Measurements from ENCODE around the gene CPM. TPM values are rescaled to one million over a fixed set of nuclear protein-coding genes. Genes with fewer than 3 reads are reported as not detected.
"Not testable (repeated sequence)": the region's sequence is repeated elsewhere in the genome, so short reads cannot be mapped to it uniquely, and the experiment has no call there.

Gene CPM
- total RNA-seq, 4 donors from 2014 or later, result 25.7 to 60.4 (median 43.2) TPM

DNA sequence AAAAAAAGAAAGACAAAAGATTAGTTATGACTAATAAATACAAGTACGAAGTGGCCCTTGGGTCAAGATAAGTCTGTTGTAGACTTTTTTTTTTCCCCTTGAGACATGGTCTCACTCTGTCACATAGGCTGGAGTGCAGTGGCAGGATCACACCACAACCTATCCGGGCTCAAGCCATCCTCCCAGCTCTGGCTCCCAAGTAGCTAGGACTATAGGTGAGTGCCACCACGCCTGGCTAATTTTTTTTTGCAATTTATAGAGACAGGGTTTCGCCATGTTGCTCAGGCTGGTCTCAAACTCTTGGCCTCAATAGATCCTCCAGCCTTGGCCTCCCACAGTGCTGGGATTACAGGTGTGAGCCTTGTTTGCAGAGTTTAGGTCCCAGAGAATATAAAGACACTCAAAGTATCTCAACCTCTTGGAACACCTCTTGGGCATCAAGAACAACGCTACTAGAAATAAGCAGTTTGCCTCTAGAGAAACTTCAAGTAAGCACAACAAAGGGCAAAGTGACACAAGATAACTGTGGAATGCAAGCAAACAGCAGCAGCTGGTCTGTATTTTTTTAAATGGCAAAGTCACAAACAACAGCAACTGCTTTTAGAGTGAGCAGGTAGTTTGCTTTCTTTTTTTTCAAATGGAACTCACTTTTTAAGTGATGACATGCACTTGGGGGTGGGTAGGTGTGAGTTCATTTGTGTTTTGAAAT, 128.9 kb downstream of the CPM start:
- WGBS, 2 donors, result 89 to 91% methylated on average over 5 of the region's 5 CpGs
- H3K4me1 ChIP-seq, result peaks cover 0 to 2% of the 10 kb centered on the region in 2 donors
- no peaks in the 10 kb centered on the region for H3K9me3 ChIP-seq
- no peak overlapping the region for H3K4me3 ChIP-seq (replicated peaks in 1 of 3)
- no peaks in the 10 kb centered on the region for H3K27me3 ChIP-seq
- no peak for TF ChIP-seq POLR2A (IDR thresholded peaks at IDR 0.05)
- TF ChIP-seq, protein P1, sequence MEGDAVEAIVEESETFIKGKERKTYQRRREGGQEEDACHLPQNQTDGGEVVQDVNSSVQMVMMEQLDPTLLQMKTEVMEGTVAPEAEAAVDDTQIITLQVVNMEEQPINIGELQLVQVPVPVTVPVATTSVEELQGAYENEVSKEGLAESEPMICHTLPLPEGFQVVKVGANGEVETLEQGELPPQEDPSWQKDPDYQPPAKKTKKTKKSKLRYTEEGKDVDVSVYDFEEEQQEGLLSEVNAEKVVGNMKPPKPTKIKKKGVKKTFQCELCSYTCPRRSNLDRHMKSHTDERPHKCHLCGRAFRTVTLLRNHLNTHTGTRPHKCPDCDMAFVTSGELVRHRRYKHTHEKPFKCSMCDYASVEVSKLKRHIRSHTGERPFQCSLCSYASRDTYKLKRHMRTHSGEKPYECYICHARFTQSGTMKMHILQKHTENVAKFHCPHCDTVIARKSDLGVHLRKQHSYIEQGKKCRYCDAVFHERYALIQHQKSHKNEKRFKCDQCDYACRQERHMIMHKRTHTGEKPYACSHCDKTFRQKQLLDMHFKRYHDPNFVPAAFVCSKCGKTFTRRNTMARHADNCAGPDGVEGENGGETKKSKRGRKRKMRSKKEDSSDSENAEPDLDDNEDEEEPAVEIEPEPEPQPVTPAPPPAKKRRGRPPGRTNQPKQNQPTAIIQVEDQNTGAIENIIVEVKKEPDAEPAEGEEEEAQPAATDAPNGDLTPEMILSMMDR (IDR thresholded peaks at IDR 0.05), result no peak
- intact Hi-C loops (cut with DNase I), result no loop called here
- H3K27ac ChIP-seq, result no peak overlapping the region
- no peak for DNase-seq
- no peaks in the 10 kb centered on the region for H3K36me3 ChIP-seq

DNA sequence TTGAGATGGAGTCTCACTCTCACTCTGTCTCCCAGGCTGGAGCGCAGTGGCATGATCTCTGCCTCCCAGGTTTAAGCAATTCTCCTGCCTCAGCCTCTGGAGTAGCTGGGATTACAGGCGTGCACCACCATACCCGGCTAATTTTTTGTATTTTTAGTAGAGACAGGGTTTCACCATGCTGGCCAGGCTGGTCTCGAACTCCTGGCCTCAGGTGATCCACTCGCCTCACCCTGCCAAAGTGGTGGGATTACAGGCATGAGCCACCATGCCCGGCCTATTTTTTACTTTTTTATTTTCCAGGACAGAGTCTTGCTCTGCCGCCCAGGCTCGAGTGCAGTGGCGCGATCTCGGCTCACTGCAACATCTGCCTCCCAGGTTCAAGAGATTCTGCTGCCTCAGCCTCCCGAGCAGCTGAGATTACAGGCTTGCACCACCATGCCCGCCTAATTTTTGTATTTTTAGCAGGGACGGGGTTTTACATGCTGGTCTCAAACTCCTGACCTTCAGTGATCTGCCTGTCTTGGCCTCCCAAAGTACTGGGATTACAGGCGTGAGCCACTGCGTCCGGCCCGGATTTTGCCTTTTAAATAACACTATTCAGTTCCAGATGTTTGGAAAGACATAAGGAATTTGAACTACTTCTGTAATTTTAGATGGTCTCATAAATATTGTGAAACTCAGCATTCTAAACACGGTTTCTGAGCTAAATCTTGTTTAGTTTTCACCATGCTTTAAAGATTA, 129.9 kb downstream of the CPM start:
- intact Hi-C loops (cut with DNase I); H3K27me3 ChIP-seq; H3K4me1 ChIP-seq; H3K9me3 ChIP-seq; H3K27ac ChIP-seq; H3K4me3 ChIP-seq (replicated peaks in 1 of 3); DNase-seq; H3K36me3 ChIP-seq: not testable (repeated sequence)
- WGBS, 2 donors, result 93% methylated on average over 19 of the region's 19 CpGs

DNA sequence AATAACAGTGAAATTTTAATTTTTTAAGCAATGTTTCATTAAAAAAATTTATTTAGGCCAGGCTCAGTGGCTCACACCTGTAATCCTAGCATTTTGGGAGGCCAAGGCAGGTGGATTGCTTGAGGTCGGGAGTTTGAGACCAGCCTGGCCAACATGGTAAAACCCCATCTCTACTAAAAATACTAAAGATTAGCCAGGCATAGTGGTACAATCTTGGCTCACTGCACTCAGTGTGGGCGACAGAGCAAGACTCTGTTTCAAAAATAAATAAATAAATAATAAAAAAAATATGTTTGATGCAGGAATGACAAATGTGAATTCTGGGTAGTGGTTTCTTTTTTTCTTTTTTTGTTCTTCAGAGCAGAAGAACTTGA, 130.6 kb downstream of the CPM start:
- H3K4me3 ChIP-seq (replicated peaks in 1 of 3); intact Hi-C loops (cut with DNase I); DNase-seq; H3K9me3 ChIP-seq; H3K27me3 ChIP-seq; H3K36me3 ChIP-seq; H3K4me1 ChIP-seq; H3K27ac ChIP-seq: not testable (repeated sequence)
- WGBS, 2 donors, result 89 to 94% methylated on average over 2 of the region's 2 CpGs

Small RNA genes within 50 kb of the gene (small RNA-seq; reads per million reads assigned to genes)
- gene AC025423.5, result not detected
- gene RNU7-4P, result not detected

Other genes starting within 250 kb of the CPM start
- gene NUP107, start 246.2 kb downstream of the CPM start, total RNA-seq, result 10 to 100 TPM; 36.1 to 83.6 (median 43.5) TPM
- gene SLC35E3, start 187.0 kb downstream of the CPM start, total RNA-seq, result 1 to 10 TPM; 2.1 to 4.0 (median 2.3) TPM
- 100 to 1,000 TPM in 2 of 4 donors, 10 to 100 TPM in 2; 56.7 to 124 (median 91.6) TPM for gene MDM2, start 125.0 kb downstream of the CPM start, total RNA-seq